H9 (cell line): ENCODE results near the gene FGF22. TPM values are rescaled to one million over a fixed set of nuclear protein-coding genes. Genes with fewer than 3 reads are reported as not detected.

Experiments
- DNase-seq: peaks from one replicate; pipeline ENCODE4 v3.0.0-alpha.2; 2017
- H2AFZ ChIP-seq: one replicate; pipeline ENCODE4 v1.6.1; 2013; ENCODE audit warnings: mild to moderate bottlenecking, low read length, control low read depth, moderate library complexity
- H2AK5ac ChIP-seq: 2 replicates; pipeline ENCODE4 v1.6.1; 2013; ENCODE audit warnings: low read length, control low read depth, mixed read lengths; ENCODE audit not compliant: insufficient read length
- H2BK120ac ChIP-seq: one replicate; pipeline ENCODE4 v1.6.1; 2013; ENCODE audit warnings: low read depth, mild to moderate bottlenecking, low read length, control low read depth, inconsistent platforms; ENCODE audit not compliant: poor library complexity, severe bottlenecking
- H2BK12ac ChIP-seq: 2 replicates; pipeline ENCODE4 v1.6.1; 2013; ENCODE audit warnings: low read length, control low read depth, mixed read lengths, low read depth; ENCODE audit not compliant: insufficient read length
- H2BK15ac ChIP-seq: 2 replicates; pipeline ENCODE4 v1.6.1; 2013; ENCODE audit warnings: low read depth, low read length, control low read depth
- H2BK20ac ChIP-seq: one replicate; pipeline ENCODE4 v1.6.1; 2013; ENCODE audit warnings: low read depth, mild to moderate bottlenecking, low read length, control low read depth, inconsistent platforms; ENCODE audit not compliant: poor library complexity, severe bottlenecking
- H2BK5ac ChIP-seq: 2 replicates; pipeline ENCODE4 v1.6.1; 2013; ENCODE audit warnings: low read length, control low read depth, mixed read lengths; ENCODE audit not compliant: insufficient read length
- H3K14ac ChIP-seq: 2 replicates; pipeline ENCODE4 v1.6.1; 2013; ENCODE audit warnings: low read length, control low read depth; ENCODE audit not compliant: insufficient read depth
- H3K18ac ChIP-seq: 2 replicates; pipeline ENCODE4 v1.6.1; 2013; ENCODE audit warnings: low read depth, mild to moderate bottlenecking, mixed read lengths, low read length, control low read depth; ENCODE audit not compliant: insufficient read length
- H3K23ac ChIP-seq: 2 replicates; pipeline ENCODE4 v1.6.1; 2013; ENCODE audit warnings: low read length, control low read depth, mixed read lengths, low read depth; ENCODE audit not compliant: insufficient read length
- H3K23me2 ChIP-seq: 2 replicates; pipeline ENCODE4 v1.6.1; 2013; ENCODE audit warnings: low read depth, mild to moderate bottlenecking, mixed read lengths, low read length, control low read depth; ENCODE audit not compliant: insufficient read length, poor library complexity, severe bottlenecking
- H3K27ac ChIP-seq: 2 replicates; pipeline ENCODE4 v1.5.1; 2013; ENCODE audit warnings: low read length, control low read depth, mixed read lengths, low read depth; ENCODE audit not compliant: insufficient read length
- H3K27me3 ChIP-seq: 2 replicates; pipeline ENCODE4 v1.6.1; 2013; ENCODE audit warnings: low read length, control low read depth, inconsistent platforms; ENCODE audit not compliant: insufficient read depth
- H3K4ac ChIP-seq: 2 replicates; pipeline ENCODE4 v1.6.1; 2013; ENCODE audit warnings: low read depth, mild to moderate bottlenecking, control low read depth, inconsistent platforms, low read length, moderate library complexity
- H3K4me1 ChIP-seq: 2 replicates; pipeline ENCODE4 v1.6.1; 2013; ENCODE audit warnings: low read length, control low read depth, inconsistent platforms; ENCODE audit not compliant: insufficient read depth
- H3K4me2 ChIP-seq: 2 replicates; pipeline ENCODE4 v1.6.1; 2013; ENCODE audit warnings: low read length, control low read depth, mixed read lengths; ENCODE audit not compliant: insufficient read length, insufficient read depth
- H3K56ac ChIP-seq: 2 replicates; pipeline ENCODE4 v1.6.1; 2013; ENCODE audit warnings: low read depth, mild to moderate bottlenecking, mixed read lengths, low read length, control low read depth; ENCODE audit not compliant: insufficient read length
- H3K79me1 ChIP-seq: 2 replicates; pipeline ENCODE4 v1.6.1; 2013; ENCODE audit warnings: low read depth, mild to moderate bottlenecking, moderate library complexity, low read length, control low read depth, inconsistent platforms; ENCODE audit not compliant: insufficient read depth, poor library complexity, severe bottlenecking
- H3K79me2 ChIP-seq: 2 replicates; pipeline ENCODE4 v1.6.1; 2013; ENCODE audit warnings: low read length, control low read depth, inconsistent platforms; ENCODE audit not compliant: insufficient read depth
- H3K9ac ChIP-seq: 2 replicates; pipeline ENCODE4 v1.6.1; 2013; ENCODE audit warnings: low read length, control low read depth, mixed read lengths; ENCODE audit not compliant: insufficient read length; ENCODE audit errors: extremely low read depth
- H3K9me3 ChIP-seq: one replicate; pipeline ENCODE4 v1.6.1; 2013; ENCODE audit warnings: low read depth, low read length, inconsistent platforms; ENCODE audit not compliant: control insufficient read depth
- H3T11ph ChIP-seq: one replicate; pipeline ENCODE4 v1.6.1; 2013; ENCODE audit warnings: mild to moderate bottlenecking, low read length, control low read depth, inconsistent platforms
- H4K20me1 ChIP-seq: one replicate; pipeline ENCODE4 v1.6.1; 2013; ENCODE audit not compliant: control insufficient read depth, insufficient read length, insufficient read depth
- H4K5ac ChIP-seq: 2 replicates; pipeline ENCODE4 v1.6.1; 2013; ENCODE audit warnings: low read depth, mild to moderate bottlenecking, mixed read lengths, low read length, control low read depth; ENCODE audit not compliant: insufficient read length
- H4K8ac ChIP-seq: replicated peaks from 2 replicates; pipeline ENCODE4 v1.6.1; 2013; ENCODE audit warnings: low read length, control low read depth, mixed read lengths, low read depth; ENCODE audit not compliant: insufficient read length
- H4K91ac ChIP-seq: 2 replicates; pipeline ENCODE4 v1.6.1; 2013; ENCODE audit warnings: low read depth, mild to moderate bottlenecking, moderate library complexity, mixed read lengths, low read length, control low read depth; ENCODE audit not compliant: insufficient read length
- H3K27ac Mint-ChIP-seq, 3 experiments: 2 replicates in 2 of 3; 3 replicates in 1 of 3; pipeline ENCODE4 v1.8.0; 2020 to 2021; ENCODE audit warnings: mixed read lengths in 3 of 3, mild to moderate bottlenecking in 1 of 3, moderate library complexity in 1 of 3
- H3K27me3 Mint-ChIP-seq: 2 replicates; pipeline ENCODE4 v1.8.0; 2021; ENCODE audit warnings: low read depth, mild to moderate bottlenecking, moderate library complexity, mixed read lengths
- H3K36me3 Mint-ChIP-seq, 3 experiments: 2 replicates in 2 of 3; 3 replicates in 1 of 3; pipeline ENCODE4 v1.8.0; 2020 to 2021; ENCODE audit warnings: low read depth in 3 of 3, mixed read lengths in 3 of 3; ENCODE audit not compliant: insufficient read depth in 1 of 3
- H3K4me1 Mint-ChIP-seq, 2 experiments: 2 replicates each; pipeline ENCODE4 v1.8.0; 2020; ENCODE audit warnings: mixed read lengths in 2 of 2
- H3K4me3 Mint-ChIP-seq, 2 experiments: 2 replicates in 1 of 2; 3 replicates in 1 of 2; pipeline ENCODE4 v1.8.0; 2020 to 2021; ENCODE audit warnings: mild to moderate bottlenecking in 2 of 2, mixed read lengths in 2 of 2, moderate library complexity in 1 of 2
- H3K9me3 Mint-ChIP-seq, 2 experiments: 2 replicates in 1 of 2; 3 replicates in 1 of 2; pipeline ENCODE4 v1.8.0; 2020; ENCODE audit warnings: mild to moderate bottlenecking in 2 of 2, mixed read lengths in 2 of 2, moderate library complexity in 1 of 2
- CTCF ChIP-seq: fragments of 200-600 bp; sonication (generic); conservative IDR thresholded peaks from 3 replicates; pipeline ENCODE4 v1.8.0; 2021; ENCODE audit warnings: antibody characterized with exemption, mild to moderate bottlenecking
- WGBS: extraction: QIAGEN DNeasy Blood & Tissue Kit; methylation state at CpG from one replicate; pipeline ENCODE4 v1.1.7; 2013; ENCODE audit warnings: missing lambda C conversion rate, low lambda C conversion rate, mixed read lengths; ENCODE audit not compliant: insufficient read length; ENCODE audit errors: extremely low coverage; 5-methylcytosine and 5-hydroxymethylcytosine counted together
- total RNA-seq: library from RNA; stranded (reverse); gene quantifications from 2 replicates; pipeline ENCODE4 v1.2.1, GENCODE V29; 2021

FGF22 gene
- total RNA-seq, 1 experiment from 2014 or later: 0.72 TPM

DNA sequence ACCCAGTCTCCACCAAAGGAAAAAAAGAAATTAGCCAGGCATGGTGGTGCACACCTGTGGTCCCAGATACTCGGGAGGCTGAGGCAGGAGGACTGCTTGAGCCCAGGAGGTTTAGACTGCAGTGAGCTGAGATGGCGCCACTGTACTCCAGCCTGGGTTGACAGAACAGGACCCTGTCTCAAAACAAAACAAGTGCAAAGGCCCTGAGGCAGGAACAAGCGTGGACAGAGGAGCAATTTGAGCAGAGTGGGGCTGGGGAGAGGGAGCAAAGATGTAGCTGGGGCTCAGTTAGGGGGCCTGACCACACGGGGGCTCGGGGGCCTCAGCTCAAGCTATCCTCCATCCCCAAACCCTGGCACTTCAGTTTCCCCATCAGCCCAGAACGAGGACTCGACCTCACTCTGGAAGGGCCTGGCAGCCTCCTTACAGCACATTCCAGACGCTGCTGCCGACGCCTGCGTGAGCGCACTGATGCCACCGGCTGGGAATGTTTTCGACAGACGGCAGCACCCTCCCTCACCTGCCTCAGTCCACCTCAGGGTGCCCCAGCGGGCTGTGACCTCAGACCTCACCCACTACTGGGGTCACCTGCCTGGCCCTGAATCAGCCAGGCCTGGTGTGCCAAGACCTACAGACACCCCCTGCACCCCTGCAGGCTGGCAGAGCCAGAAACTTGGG, 4.6 kb upstream of the FGF22 start:
- no peak overlapping the region for H2BK20ac ChIP-seq
- no peak overlapping the region for H4K8ac ChIP-seq
- H3K14ac ChIP-seq: no peak overlapping the region
- no peak for TF ChIP-seq CTCF
- no peak overlapping the region for H2BK12ac ChIP-seq
- H3K4me2 ChIP-seq: no peak overlapping the region
- no peak overlapping the region for H4K5ac ChIP-seq
- H3K23ac ChIP-seq: no peak overlapping the region
- H3K9me3 ChIP-seq: no peaks in the 10 kb centered on the region
- no CpG with 5 or more reads among the region's 16 CpGs for WGBS
- no peak overlapping the region; the same call in 1 of the 2 replicates for H2BK15ac ChIP-seq
- H3K4me1 Mint-ChIP-seq: peaks cover 9 to 19% of the 10 kb centered on the region in 2 experiments
- H3K79me1 ChIP-seq: peaks cover 5% of the 10 kb centered on the region
- no peak overlapping the region for H3K18ac ChIP-seq
- H3K56ac ChIP-seq: no peak overlapping the region
- H3T11ph ChIP-seq: no peak overlapping the region
- H3K27ac Mint-ChIP-seq: no peak overlapping the region
- H3K4ac ChIP-seq: no peak overlapping the region
- H2BK120ac ChIP-seq: no peak overlapping the region
- H2AFZ ChIP-seq: no peak overlapping the region
- peaks cover 29% of the 10 kb centered on the region for H3K27me3 Mint-ChIP-seq
- H2AK5ac ChIP-seq: no peak overlapping the region
- H3K23me2 ChIP-seq: peaks cover 7% of the 10 kb centered on the region
- H3K9me3 Mint-ChIP-seq: peaks cover 0 to 3% of the 10 kb centered on the region in 2 experiments; a peak in 1 of 5 replicates
- H4K91ac ChIP-seq: no peak overlapping the region
- no peaks in the 10 kb centered on the region; the same call in 1 of the 2 replicates for H3K27me3 ChIP-seq
- peaks cover 4% of the 10 kb centered on the region for H4K20me1 ChIP-seq
- DNase-seq: no peak
- H3K27ac ChIP-seq: no peak overlapping the region
- H3K4me1 ChIP-seq: no peaks in the 10 kb centered on the region; the same call in 1 of the 2 replicates
- peaks cover 7 to 17% (median 8%) of the 10 kb centered on the region in 3 experiments; a peak in 6 of 7 replicates for H3K36me3 Mint-ChIP-seq
- H3K4me3 Mint-ChIP-seq: peak overlapping the region in 1 of 2 experiments; percentile 26; a peak in 1 of 5 replicates
- H3K79me2 ChIP-seq: no peaks in the 10 kb centered on the region
- no peak overlapping the region for H3K9ac ChIP-seq
- H2BK5ac ChIP-seq: no peak overlapping the region
